GM19452 (cell line): ENCODE data around the gene NR3C1.

Source experiments
- ATAC-seq: cut with Tn5 transposase; IDR thresholded peaks from one replicate; pipeline ENCODE4 v1.9.1; 2021; ENCODE audit not compliant: unreplicated experiment

Gene NR3C1

GRCh38 chr5:143372187-143372829 lies 31.2 kb downstream of the NR3C1 start:
- no peak for ATAC-seq

GRCh38 chr5:143370440-143370839 lies 33.0 kb downstream of the NR3C1 start:
- no peak for ATAC-seq

GRCh38 chr5:143364061-143364460 lies 39.4 kb downstream of the NR3C1 start:
- no peak for ATAC-seq

GRCh38 chr5:143362664-143363227 lies 40.7 kb downstream of the NR3C1 start:
- no peak for ATAC-seq

DNA sequence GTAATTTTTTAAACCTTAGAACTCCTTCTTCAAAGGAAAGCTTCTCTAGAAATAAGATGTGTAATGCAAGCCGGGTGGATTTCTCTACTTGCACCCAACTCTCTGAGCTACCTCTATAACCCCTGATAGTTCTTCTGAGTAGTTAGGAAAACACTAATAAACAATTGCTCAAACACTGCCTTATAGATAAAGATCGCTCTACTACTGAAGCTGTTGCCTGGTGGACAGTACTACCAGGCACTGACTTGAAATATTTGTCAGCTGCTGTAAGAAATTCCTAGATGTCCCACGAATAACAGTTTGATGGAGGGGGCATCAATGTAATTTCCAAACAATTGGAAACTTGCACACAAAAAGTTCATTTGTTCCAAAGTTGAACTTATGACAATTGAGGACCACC lies 42.0 kb downstream of the NR3C1 start:
- no peak for ATAC-seq

GRCh38 chr5:143360755-143361154 lies 42.7 kb downstream of the NR3C1 start:
- no peak for ATAC-seq

- ATAC-seq = no peak
Observed at GRCh38 chr5:143359869-143360268, 43.6 kb downstream of the NR3C1 start.

GRCh38 chr5:143356855-143357583 lies 46.5 kb downstream of the NR3C1 start:
- no peak for ATAC-seq

DNA sequence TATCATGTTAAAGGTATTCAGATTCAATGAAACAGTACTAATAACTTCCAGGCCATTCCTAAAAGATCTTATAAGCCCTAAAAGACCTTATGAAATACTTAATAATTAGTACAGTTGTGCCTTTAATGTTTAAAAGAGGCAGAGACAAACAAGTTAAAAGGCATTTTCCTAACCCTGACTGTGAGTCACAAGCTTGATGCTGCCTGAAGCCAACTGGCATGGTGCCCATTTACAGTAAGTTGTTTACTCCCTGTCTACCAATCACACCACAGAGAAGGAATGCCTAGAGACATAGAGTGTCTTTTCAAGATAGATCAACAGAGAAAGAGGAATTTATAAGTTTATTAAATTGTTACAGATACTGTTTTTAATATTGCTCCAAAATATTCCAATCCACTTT lies 47.8 kb downstream of the NR3C1 start:
- ATAC-seq = no peak

DNA sequence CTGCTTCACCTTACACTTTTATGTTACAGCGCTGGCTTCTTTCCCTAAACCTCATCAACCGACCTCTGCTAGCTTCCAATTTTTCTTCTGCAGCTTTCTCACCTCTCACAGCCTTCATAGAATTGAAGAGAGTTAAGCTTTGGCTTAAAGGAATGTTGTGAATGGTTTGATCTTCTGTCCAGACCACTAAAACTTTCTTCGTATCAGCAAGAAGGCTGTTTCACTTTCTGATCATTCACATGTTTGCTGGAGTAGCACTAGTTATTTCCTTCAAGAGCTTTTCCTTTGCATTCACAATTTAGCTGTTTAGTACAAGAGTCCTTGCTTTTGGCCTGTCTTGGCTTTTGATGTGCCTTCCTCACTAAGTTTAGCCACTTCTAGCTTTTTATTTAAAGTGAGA lies 49.5 kb downstream of the NR3C1 start:
- no peak for ATAC-seq

- ATAC-seq = no peak
Observed at GRCh38 chr5:143352691-143353090, 50.8 kb downstream of the NR3C1 start.

DNA sequence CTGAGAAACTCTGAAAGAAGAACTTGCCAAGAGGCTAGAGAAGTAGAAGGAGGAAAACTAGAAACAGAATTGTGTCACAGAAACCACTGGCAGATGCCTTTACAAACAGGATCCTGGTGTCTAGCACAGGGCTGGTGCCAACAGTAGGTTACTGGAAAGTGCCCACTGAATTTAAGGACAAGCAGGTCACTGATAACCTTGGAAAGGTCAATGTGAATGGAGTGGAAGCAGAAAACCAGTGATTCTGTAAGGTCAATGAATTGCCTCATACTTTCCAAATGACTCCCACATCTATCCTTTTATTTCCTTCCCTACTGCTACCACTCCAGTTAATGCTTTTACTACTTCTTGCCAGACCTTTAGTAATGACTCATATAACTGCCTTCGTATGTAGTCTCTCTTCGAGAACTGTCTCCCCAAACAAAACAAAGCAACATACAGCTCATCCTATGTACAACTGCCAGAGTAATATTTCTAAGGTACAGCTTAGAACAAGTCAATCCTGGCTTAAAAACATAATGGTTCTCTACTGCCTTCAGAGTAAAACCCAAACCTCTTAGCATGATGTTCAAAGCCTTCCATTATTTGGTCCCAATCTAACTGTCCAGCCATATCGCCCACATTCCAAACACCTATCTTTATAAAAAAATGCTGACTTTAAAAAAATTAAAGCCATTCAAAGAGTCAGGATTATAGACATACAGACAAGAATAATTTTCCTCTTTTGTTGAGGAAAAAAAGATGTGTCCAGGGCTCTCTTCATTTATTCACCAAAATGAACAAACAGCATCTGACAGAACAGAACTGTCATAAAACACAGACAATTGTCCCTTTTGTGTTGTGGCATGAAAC lies 52.5 kb downstream of the NR3C1 start:
- ATAC-seq = no peak

- ATAC-seq = no peak
Observed at GRCh38 chr5:143350341-143350740, 53.1 kb downstream of the NR3C1 start.

GRCh38 chr5:143349177-143349576 lies 54.3 kb downstream of the NR3C1 start:
- no peak for ATAC-seq

DNA sequence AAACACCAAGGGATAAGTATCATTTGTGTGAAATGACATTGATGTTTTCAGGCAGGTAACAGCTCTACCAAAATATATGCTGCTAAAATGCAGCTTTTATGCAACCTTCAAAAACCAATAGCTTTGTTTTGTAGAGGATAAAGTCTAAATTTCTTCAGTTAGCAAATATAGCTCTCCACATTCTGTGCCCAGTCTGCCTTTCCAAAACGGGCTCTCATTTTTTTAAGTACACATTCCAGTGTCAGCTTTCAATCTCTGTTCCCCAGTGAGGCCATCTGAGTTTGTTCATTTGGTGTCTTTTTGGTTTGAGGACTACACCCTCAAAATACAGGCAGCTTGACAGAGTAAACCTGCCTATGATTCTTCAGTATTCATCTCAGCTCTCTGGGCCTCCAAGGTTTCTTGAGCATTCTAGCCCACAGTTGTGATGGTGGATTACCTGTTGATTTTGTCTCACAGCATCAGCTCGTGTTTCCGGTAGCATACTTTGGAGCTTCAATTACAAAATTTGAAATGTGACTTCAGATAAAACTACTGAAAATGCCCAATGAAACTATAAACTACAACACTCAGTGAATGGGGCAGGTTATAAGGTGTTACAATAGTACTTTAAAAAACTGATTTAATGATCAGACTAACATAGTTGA lies 55.7 kb downstream of the NR3C1 start:
- no peak for ATAC-seq

GRCh38 chr5:143347046-143347445 lies 56.4 kb downstream of the NR3C1 start:
- no peak for ATAC-seq

- no peak for ATAC-seq
Observed at GRCh38 chr5:143345671-143346440, 57.6 kb downstream of the NR3C1 start.

DNA sequence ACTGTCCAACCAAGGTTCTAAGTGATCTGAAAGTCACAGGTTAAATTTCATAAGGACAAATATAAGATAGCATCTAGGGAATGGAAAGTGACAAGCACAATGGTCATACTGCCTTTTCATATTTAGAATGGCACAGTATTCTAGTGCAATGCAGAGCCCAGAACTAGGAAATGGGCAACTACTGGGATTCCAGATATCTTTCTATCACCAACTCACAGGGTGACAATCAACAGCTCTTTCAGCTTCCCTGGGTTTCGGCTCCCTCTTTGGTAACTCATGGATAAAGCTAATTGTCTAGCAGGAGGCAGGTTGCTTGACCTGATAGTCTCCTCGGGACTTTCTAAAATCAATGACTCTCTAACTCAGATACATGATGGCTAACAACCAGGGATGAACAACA lies 60.4 kb downstream of the NR3C1 start:
- ATAC-seq = no peak

DNA sequence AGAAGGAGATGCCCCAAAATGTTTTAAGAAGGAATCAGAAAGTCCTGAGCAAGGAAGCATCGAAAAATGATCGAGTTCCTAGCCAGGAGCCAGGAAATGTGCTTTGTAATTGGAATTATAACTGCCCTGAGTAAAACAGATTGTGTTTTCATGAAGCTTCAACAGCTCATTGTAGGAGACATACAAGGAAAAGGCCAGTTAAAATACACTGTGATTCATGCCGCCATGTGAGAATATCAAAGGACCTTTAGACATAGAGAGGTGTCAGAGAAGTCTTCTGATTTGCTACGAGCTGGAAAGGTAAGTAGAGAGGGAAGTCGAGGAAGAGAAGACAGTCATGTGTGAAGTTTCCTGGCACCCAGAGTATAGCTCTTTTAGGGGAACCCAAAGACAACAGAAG lies 60.9 kb downstream of the NR3C1 start:
- no peak for ATAC-seq

GRCh38 chr5:143341807-143342570 lies 61.5 kb downstream of the NR3C1 start:
- ATAC-seq = no peak
